Esophagus muscularis mucosa (tissue), 4 donors: ENCODE results near the gene LIN54. TPM values are rescaled to one million over a fixed set of nuclear protein-coding genes. Genes with fewer than 3 reads are reported as not detected.

Experiments
- DNase-seq: peaks from one replicate; pipeline ENCODE4 v3.0.0-alpha.2; 2017; ENCODE audit errors: extremely low spot score
- H3K27ac ChIP-seq, 4 donors: fragments of 200-600 bp; sonication (generic); replicated peaks in 1 of 4; 1 replicate in 3 of 4; 2 replicates in 1 of 4; pipeline ENCODE4 v1.5.1; 2016 to 2019; ENCODE audit warnings: mild to moderate bottlenecking in 1 of 4
- H3K27me3 ChIP-seq, 4 donors: fragments of 200-600 bp; sonication (generic); one replicate each; pipeline versions ENCODE4 v1.5.1 to v1.6.0; 2016 to 2019
- H3K36me3 ChIP-seq, 4 donors: fragments of 200-600 bp; sonication (generic); one replicate each; pipeline ENCODE4 v1.5.1; 2016 to 2019
- H3K4me1 ChIP-seq, 4 donors: fragments of 200-600 bp; sonication (generic); one replicate each; pipeline ENCODE4 v1.5.1; 2016 to 2019
- H3K4me3 ChIP-seq, 4 donors: fragments of 200-600 bp; sonication (generic); 1 replicate in 2 of 4; 2 replicates in 2 of 4; pipeline ENCODE4 v1.5.1; 2016 to 2019; ENCODE audit warnings: mild to moderate bottlenecking in 4 of 4, moderate library complexity in 1 of 4
- H3K9me3 ChIP-seq, 4 donors: fragments of 200-600 bp; sonication (generic); 1 replicate in 3 of 4; 2 replicates in 1 of 4; pipeline ENCODE4 v1.5.1; 2016 to 2019
- EP300 ChIP-seq: sonication (generic); formaldehyde crosslinking; IDR thresholded peaks from one replicate; pipeline ENCODE4 v1.6.1; 2017; ENCODE audit warnings: antibody characterized with exemption
- POLR2A ChIP-seq: fragments of 450-650 bp; IDR thresholded peaks from one replicate; pipeline ENCODE4 v1.6.1; 2017; ENCODE audit warnings: antibody characterized with exemption, moderate library complexity, mild to moderate bottlenecking, low read depth
- POLR2AphosphoS5 ChIP-seq, 2 donors: sonication (generic); formaldehyde crosslinking; IDR thresholded peaks; one replicate each; pipeline ENCODE4 v1.6.1; 2017; ENCODE audit warnings: antibody characterized with exemption in 2 of 2
- WGBS: methylation state at CpG from one replicate; pipeline ENCODE4 v1.1.5; 2018; 5-methylcytosine and 5-hydroxymethylcytosine counted together
- intact Hi-C: fragments of 100-400 bp; cut with DNase I; formaldehyde crosslinking; loops from one replicate; pipeline ENCODE4 v1.15.1; 2023
- total RNA-seq, 4 donors: library from RNA; depleted of rRNA; stranded (reverse); fragments of >200 nt; gene quantifications; one replicate each; pipeline versions ENCODE4 v1.1.0 to v1.2.1, GENCODE V29; 2016
- TF ChIP-seq, protein P1 (sequence below), 3 experiments: fragments of 200-600 bp in 2 of 3; fragments of 450-650 bp in 1 of 3; sonication (generic) in 2 of 3; IDR thresholded peaks; one replicate each; pipeline ENCODE4 v1.5.1; 2017 to 2019; ENCODE audit warnings: antibody characterized with exemption in 3 of 3, mild to moderate bottlenecking in 2 of 3, moderate library complexity in 1 of 3

Gene LIN54
- total RNA-seq, 4 donors from 2014 or later, result 8.6 to 10.6 (median 9.0) TPM

DNA sequence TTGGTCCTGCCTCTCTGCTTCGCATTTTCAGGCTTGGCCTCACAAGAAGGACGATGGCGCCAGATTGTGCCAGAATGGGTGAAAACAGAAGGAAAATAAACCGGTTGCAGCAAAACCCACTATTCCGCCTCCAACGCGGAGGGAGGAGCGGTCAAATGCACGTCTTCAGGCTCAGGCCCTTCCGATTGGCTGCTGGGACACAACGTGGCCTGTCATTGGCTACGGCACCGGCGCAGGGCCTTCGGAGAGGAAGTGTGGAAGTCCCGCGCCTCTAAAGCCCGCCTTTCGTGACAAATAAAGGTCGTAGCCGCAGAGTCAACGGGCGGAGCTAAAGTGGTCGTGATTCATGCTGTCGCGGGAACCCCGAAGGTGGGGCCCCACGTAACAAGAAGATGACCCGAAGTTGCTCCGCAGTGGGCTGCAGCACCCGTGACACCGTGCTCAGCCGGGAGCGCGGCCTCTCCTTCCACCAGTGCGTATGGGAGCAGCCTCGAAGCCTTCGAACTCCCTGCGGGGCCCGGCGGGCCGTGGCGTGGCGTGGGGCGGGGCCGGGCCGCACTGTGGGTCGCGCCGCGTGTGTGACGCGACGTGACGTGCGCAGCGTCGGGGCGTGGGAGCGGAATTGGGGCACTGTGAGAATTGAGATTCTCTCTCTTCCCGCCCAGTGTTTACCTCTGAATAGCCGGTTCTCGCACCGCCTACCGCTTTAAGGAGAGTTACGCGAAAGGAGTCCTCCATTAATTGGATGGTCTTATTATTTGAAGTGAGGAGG, 110.0 kb downstream of the LIN54 start, which contains the start of gene THAP9:
Gene THAP9 (plus strand): TSS at position 325 of the 772 bp plus-strand sequence. CDS start 68 bp downstream, at position 393.
- peak within 1 kb of the TSS; percentile 90 to 98 (median 97) for H3K27ac ChIP-seq
- peak within 1 kb of the TSS; percentile 71 to 80 (median 75) for H3K4me3 ChIP-seq
- DNase-seq, result peak; percentile 99
- TF ChIP-seq, protein P1, sequence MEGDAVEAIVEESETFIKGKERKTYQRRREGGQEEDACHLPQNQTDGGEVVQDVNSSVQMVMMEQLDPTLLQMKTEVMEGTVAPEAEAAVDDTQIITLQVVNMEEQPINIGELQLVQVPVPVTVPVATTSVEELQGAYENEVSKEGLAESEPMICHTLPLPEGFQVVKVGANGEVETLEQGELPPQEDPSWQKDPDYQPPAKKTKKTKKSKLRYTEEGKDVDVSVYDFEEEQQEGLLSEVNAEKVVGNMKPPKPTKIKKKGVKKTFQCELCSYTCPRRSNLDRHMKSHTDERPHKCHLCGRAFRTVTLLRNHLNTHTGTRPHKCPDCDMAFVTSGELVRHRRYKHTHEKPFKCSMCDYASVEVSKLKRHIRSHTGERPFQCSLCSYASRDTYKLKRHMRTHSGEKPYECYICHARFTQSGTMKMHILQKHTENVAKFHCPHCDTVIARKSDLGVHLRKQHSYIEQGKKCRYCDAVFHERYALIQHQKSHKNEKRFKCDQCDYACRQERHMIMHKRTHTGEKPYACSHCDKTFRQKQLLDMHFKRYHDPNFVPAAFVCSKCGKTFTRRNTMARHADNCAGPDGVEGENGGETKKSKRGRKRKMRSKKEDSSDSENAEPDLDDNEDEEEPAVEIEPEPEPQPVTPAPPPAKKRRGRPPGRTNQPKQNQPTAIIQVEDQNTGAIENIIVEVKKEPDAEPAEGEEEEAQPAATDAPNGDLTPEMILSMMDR (IDR thresholded peaks at IDR 0.05), result no peak
- peak; percentile 87 for TF ChIP-seq POLR2A
- TF ChIP-seq EP300, result no peak
- peak; percentile 90 to 96 for TF ChIP-seq POLR2AphosphoS5 (IDR thresholded peaks at IDR 0.05)
- no peaks in the 10 kb centered on the region for H3K27me3 ChIP-seq
- H3K36me3 ChIP-seq, result peaks cover 0 to 27% (median 7%) of the 10 kb centered on the region in 4 donors
- peaks cover 31 to 44% (median 36%) of the 10 kb centered on the region in 4 donors for H3K4me1 ChIP-seq
- intact Hi-C loops, result loop anchor here (5.0 kb wide), 1 partner anchor 112 kb away; the partner anchor contains the start of gene LIN54
- H3K9me3 ChIP-seq, result no peaks in the 10 kb centered on the region
- 1% methylated on average over 15 of the region's 67 CpGs for WGBS

DNA sequence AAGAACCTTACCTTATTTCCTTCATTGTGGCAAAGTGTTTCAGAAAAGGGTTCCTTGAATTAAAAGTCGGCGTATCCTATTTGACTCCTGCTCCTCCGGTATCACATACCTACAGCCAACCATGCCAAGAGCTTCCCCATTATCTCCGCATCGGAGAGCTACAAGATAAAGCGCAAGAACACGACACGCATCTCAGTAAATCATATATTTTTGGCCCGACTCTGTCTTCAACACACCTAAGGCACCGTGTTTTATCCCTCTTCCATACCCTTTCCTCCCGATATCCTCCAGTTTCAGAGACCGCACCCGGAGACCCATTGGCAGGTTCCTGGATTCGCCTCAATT, 110.6 kb downstream of the LIN54 start:
- H3K4me1 ChIP-seq, result peaks cover 31 to 44% (median 36%) of the 10 kb centered on the region in 4 donors
- H3K27ac ChIP-seq, result peak overlapping the region; percentile 90 to 98 (median 97)
- H3K9me3 ChIP-seq, result no peaks in the 10 kb centered on the region
- TF ChIP-seq EP300 (peak; percentile 16), POLR2AphosphoS5 (IDR thresholded peaks at IDR 0.05) (no peak)
- no peaks in the 10 kb centered on the region for H3K27me3 ChIP-seq
- H3K4me3 ChIP-seq, result peak overlapping the region; percentile 71 to 80 (median 75)
- H3K36me3 ChIP-seq, result peaks cover 0 to 29% (median 10%) of the 10 kb centered on the region in 4 donors
- intact Hi-C loops, result loop anchor here (5.0 kb wide), 1 partner anchor 112 kb away; the partner anchor contains the start of gene LIN54
- under 1% methylated on average over 14 of the region's 14 CpGs for WGBS
- DNase-seq, result no peak

DNA sequence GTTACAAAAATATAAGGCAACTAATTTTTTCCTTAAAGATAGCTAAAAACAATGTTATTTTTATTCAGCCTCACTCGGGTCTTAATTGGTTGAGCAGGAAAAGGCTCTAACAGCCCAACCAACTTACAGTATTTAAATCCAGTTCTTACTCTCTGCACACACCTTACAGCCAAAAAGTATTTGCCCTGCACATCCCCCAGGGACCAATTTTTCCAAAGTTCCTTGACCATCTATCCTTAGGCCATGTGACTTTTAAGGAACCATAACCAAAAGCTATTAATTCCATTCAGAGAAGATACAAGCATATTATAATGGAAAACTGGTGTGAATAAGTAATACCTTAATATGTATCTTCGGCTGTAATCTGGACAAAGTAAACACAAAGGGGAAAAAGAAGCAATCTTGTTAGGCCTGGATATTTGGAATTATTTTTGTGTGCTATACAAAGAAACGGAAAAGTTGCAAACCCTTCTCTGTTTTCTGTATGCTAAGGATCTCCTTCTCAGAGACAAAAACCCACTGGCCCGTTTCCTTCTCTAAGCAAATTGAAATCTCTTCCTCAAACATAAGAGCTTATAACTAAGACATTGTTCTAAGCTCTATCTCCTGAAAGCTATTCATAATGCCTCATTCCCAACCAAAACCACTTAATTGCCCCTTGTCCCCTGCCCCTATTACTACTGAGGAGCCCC, 111.1 kb downstream of the LIN54 start:
- Histone ChIP-seq H3K27ac (peak overlapping the region; percentile 90 to 98 (median 97)), H3K36me3 (peaks cover 2 to 34% (median 13%) of the 10 kb centered on the region in 4 donors), H3K27me3 (no peaks in the 10 kb centered on the region), H3K4me1 (peaks cover 31 to 44% (median 36%) of the 10 kb centered on the region in 4 donors), H3K9me3 (no peaks in the 10 kb centered on the region), H3K4me3 (peak overlapping the region; percentile 71 to 80 (median 75))
- intact Hi-C loops, result loop anchor here (5.0 to 10.0 kb wide), 3 partner anchors 113 to 527 kb away; partner anchors contain the start of genes COQ2, HNRNPD and LIN54
- TF ChIP-seq EP300, result no peak
- TF ChIP-seq POLR2AphosphoS5 (IDR thresholded peaks at IDR 0.05), result no peak
- TF ChIP-seq POLR2A, result no peak
- TF ChIP-seq, protein P1 (IDR thresholded peaks at IDR 0.05), result no peak
- under 1% methylated on average over 4 of the region's 4 CpGs for WGBS
- DNase-seq, result no peak

DNA sequence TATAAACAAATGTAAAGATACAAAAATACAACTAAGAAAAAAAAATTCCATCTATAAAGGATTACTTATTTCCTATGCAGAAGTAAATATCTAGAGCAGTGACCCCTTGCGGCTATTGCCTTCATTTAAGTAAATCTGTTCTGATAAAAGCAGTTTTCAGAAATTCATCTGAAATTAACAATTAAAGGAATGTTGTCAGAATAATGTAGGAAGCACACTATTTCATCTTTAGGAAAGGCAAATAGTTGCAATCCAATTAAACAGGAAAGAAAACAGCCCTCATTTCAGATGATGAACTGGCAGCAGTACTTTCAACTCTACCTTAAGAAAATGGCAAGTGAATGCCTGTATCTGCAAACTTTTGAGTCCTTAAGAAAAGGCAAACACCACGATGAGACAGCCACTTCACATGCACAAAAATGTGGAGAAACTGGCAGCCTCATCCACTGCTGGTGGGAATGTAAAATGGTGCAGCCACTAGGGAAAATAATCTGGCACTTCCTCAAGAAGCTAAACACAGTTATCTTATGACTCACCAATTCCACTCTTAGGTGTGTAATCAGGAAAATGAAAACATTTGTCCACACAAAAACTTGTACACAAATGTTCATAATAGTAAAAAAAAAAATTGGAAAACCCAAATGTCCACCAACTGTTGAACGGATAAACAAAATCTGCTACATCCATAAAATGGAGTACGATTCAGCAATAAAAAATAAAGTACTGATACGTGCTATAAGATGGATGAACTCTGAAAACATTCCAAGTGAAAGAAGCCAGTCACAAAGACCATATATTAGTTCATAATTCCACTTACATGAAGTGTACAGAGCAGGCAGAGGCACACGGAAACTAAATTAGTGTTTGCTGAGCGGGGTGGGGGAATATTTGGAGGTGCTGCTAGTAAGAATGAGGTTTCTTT, 112.0 kb downstream of the LIN54 start:
- TF ChIP-seq POLR2A (no peak), POLR2AphosphoS5 (IDR thresholded peaks at IDR 0.05) (peak in 1 of 2 donors; percentile 26), EP300 (no peak)
- TF ChIP-seq, protein P1 (IDR thresholded peaks at IDR 0.05), result peak in 2 of 3 experiments; percentile 25 to 33
- Histone ChIP-seq H3K36me3 (peaks cover 9 to 43% (median 22%) of the 10 kb centered on the region in 4 donors), H3K27me3 (no peaks in the 10 kb centered on the region), H3K4me1 (peaks cover 31 to 44% (median 36%) of the 10 kb centered on the region in 4 donors), H3K4me3 (peak overlapping the region; percentile 71 to 80 (median 75)), H3K27ac (peak overlapping the region; percentile 90 to 98 (median 97)), H3K9me3 (no peaks in the 10 kb centered on the region)
- DNase-seq, result no peak
- WGBS, result 39% methylated on average over 7 of the region's 7 CpGs
- intact Hi-C loops, result loop anchor here (5.0 to 10.0 kb wide), 2 partner anchors 386 to 526 kb away; partner anchors contain the start of genes COQ2 and HNRNPD
